Left colon (tissue), 2 donors: ENCODE data around the gene IKZF5. TPM values are rescaled to one million over a fixed set of nuclear protein-coding genes. Genes with fewer than 3 reads are reported as not detected.

Source experiments
- ATAC-seq: fragments of 200-7000 bp; cut with Tn5 transposase; one replicate; pipeline ENCODE4 v1.9.1; 2020; ENCODE audit warnings: mild to moderate bottlenecking, moderate library complexity
- DNase-seq, 2 donors: peaks; one replicate each; pipeline ENCODE4 v3.0.0-alpha.2; 2020
- intact Hi-C, 2 donors: fragments of 100-400 bp; cut with DNase I in 1 of 2; cut with micrococcal nuclease in 1 of 2; formaldehyde crosslinking; loops; one replicate each; pipeline versions ENCODE4 v1.11.2 to v1.14.0; 2022; cut with DNase I, micrococcal nuclease
- total RNA-seq, 2 donors: library from RNA; stranded (reverse); fragmentation: NEBNext Ultra II Directional; extraction: Animal tissue kit (Norgen Biotek cat#: 25700); gene quantifications; one replicate each; pipeline ENCODE4 v1.2.1, GENCODE V29; 2021
- donor health status: DM: no; HTN: no; CAD: no.
- donor health status: DM: yes; HTN: yes; CAD: no.

The IKZF5 gene
- total RNA-seq, 2 donors from 2014 or later, result 10.9 to 14.1 TPM

GRCh38 chr10:123018531-123018930 lies 9.9 kb upstream of the IKZF5 start:
- DNase-seq, result no peak
- no peak for ATAC-seq
- intact Hi-C loops, result no loop called here

GRCh38 chr10:123017421-123018165 lies 9.0 kb upstream of the IKZF5 start:
- ATAC-seq, result no peak
- DNase-seq, result no peak
- intact Hi-C loops, result no loop called here

GRCh38 chr10:123016228-123016627 lies 7.6 kb upstream of the IKZF5 start:
- ATAC-seq (no peak), DNase-seq (no peak)
- intact Hi-C loops, result no loop called here

- intact Hi-C loops, result no loop called here
- ATAC-seq (no peak), DNase-seq (no peak)
Measured at GRCh38 chr10:123014772-123015171, 6.2 kb upstream of the IKZF5 start.

GRCh38 chr10:123013456-123014419 lies 5.1 kb upstream of the IKZF5 start:
- ATAC-seq, result no peak
- intact Hi-C loops, result no loop called here
- DNase-seq, result no peak

GRCh38 chr10:123011987-123012386 lies 3.4 kb upstream of the IKZF5 start:
- no peak for DNase-seq

GRCh38 chr10:123009105-123009820 lies 668 bp upstream of the IKZF5 start:
- intact Hi-C loops, result no loop called here
- peak; percentile 30 to 50 for DNase-seq
- peak; percentile 36 for ATAC-seq

More at GRCh38 chr10:123011987-123012386, 3.4 kb upstream of the IKZF5 start:
- intact Hi-C loops, result no loop called here
- no peak for ATAC-seq

- intact Hi-C loops, result no loop called here
- peak; percentile 50 for ATAC-seq
- DNase-seq, result peak; percentile 38 to 54
Measured at GRCh38 chr10:123007558-123008354, 839 bp downstream of the IKZF5 start.

- intact Hi-C loops, result no loop called here
- no peak for ATAC-seq
- no peak for DNase-seq
Measured at GRCh38 chr10:123004298-123004697, 4.3 kb downstream of the IKZF5 start.

- no peak for DNase-seq
- no peak for ATAC-seq
- intact Hi-C loops, result no loop called here
Measured at GRCh38 chr10:123001370-123001769, 7.2 kb downstream of the IKZF5 start.

GRCh38 chr10:123000155-123000554 lies 8.4 kb downstream of the IKZF5 start:
- no peak for DNase-seq
- no peak for ATAC-seq
- intact Hi-C loops, result no loop called here

GRCh38 chr10:122999347-122999746 lies 9.2 kb downstream of the IKZF5 start:
- peak; percentile 88 for ATAC-seq
- intact Hi-C loops, result no loop called here
- no peak for DNase-seq

GRCh38 chr10:122998934-122999333 lies 9.7 kb downstream of the IKZF5 start:
- intact Hi-C loops, result no loop called here
- DNase-seq (no peak), ATAC-seq (no peak)

- ATAC-seq, result no peak
- no peak for DNase-seq
- intact Hi-C loops, result no loop called here
Measured at GRCh38 chr10:122998360-122998917, 10.2 kb downstream of the IKZF5 start.

GRCh38 chr10:122997864-122998263 lies 10.7 kb downstream of the IKZF5 start:
- no peak for DNase-seq
- ATAC-seq, result no peak
- intact Hi-C loops, result no loop called here

- ATAC-seq (no peak), DNase-seq (no peak)
- intact Hi-C loops, result no loop called here
Measured at GRCh38 chr10:122995936-122996335, 12.7 kb downstream of the IKZF5 start.

- no peak for DNase-seq
- no peak for ATAC-seq
- intact Hi-C loops, result no loop called here
Measured at GRCh38 chr10:122993797-122994336, 14.7 kb downstream of the IKZF5 start.

GRCh38 chr10:122992031-122992585 lies 16.5 kb downstream of the IKZF5 start:
- no peak for DNase-seq
- intact Hi-C loops, result no loop called here
- ATAC-seq, result no peak
